ENCODE measurements around the gene SHC3.

Gene SHC3

DNA sequence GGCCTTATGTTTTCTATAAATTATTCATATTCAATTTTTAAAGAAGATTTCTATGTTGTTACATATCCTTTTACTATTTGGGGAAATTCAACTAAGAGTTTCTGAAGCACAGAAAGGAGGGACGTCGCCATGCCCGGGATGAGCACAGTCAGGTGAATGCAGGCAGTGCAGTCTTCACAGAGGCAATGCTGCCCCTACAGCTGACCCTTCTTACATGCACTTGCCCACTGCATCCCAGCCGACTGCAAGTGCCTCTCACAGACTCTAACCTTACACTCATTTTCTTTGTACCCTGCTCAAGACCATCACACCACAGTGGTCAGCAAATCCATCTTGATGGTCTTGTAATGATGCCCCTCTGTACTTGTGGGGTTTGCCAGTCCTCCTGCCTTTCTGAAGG, 73.8 kb downstream of the SHC3 start:
- DNase-seq: no peak

GRCh38 chr9:89097219-89097618, 81.4 kb downstream of the SHC3 start:
- DNase-seq: no peak

DNA sequence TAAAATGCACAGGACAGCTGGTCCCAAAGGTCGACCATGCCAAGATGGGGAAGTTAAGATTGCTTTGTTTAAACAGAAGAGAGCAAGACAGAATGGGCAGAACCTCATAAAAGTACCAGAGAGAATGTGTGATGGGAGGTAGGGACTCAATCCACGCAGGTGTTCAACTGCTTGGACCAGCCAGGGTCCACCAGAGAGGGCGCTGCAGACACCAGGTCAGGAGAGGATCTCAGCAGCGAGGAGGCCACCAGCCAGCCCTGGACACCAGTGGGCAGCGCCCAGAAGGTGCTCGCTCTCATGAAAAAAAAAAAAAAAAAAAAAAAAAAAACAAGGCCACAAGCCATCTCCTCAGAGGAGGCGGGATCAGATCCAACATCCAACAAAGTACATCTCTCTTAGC, 81.8 kb downstream of the SHC3 start:
- no peak for DNase-seq

DNA sequence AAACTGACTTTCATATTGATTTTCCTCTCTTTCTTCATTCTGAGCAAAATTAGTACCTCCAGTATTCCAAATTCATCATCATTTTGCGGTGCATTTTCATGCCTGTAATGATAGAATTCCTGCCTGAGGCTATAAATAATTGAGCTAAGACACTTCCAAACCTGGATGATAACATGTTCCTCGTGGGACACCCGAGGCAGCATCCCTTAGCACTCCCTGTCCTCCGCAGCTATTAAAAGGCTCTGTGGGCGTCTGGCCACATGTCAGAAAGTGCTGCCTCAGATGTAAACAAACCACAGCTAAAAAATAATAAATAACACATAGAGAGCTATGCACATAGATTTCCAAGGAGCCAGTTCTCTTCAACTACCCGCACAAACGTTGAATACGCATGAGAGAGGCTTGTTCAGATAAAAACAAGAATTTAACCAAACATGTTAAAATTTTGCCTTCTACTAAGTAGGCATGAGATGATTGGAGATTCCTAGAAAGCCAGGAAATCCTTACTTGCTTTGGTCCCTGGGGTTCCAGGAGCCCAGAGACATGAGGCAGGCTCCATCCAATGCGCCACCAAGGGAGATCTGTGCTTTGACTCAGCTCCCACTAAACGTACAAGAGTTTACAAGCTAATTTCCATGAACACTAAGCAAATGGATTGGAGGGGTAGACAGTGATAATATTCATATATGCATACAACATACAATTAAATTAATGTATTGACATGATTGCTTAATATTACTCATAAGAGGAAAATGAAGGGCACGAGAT, 82.7 kb downstream of the SHC3 start:
- DNase-seq: no peak

DNA sequence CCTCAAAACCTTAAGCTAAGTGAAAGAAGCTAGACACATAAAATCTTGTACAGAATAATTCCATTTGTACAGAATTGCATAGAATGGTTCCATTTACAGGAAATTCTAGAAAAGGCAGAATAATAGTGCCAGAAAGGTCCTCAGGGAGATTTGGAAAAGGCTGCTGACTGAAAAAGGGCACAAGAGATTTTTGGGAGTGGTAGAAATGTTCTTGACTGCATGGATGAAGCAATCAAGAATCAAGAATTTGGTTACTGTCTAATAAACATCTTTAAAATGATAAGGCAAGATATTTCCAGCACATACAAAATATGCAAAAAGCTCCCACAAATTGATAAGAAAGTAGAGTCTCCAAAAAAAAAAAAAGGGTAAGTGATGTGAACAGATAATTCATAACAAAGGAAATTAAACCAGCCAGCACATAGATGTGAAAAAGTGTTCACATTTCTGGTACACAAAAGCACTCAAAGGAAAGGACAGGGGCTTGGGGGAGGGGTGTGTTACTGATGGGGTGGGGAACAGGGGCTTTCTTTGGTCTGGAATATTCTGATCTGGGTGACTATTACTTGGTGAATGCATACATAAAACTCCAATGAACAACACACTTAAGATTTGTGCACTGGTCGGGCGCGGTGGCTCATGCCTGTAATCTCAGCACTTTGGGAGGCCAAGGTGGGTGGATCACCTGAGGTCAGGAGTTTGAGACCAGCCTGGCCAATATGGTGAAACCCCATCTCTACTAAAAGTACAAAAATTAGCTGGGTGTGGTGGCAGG, 85.2 kb downstream of the SHC3 start:
- no peak for DNase-seq

DNA sequence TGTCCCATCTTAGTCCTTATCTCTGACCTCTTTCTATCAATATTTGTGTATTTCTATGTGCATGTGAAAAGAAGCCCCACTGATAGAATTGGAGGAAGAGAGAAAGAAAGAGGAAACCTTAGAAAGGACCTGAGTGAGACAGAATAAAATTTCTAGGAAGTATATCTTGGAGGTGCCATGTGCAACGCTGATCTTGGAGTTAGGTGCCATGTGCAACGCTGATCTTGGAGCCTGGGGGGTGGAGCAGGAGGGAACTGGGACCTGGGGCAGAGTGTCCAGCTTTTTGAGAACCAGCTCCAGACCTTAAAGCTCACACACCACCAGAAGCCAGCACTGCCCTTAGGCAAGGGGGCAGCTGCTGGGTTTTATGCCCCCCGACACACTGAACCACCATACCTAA, 89.4 kb downstream of the SHC3 start:
- DNase-seq: no peak

DNA sequence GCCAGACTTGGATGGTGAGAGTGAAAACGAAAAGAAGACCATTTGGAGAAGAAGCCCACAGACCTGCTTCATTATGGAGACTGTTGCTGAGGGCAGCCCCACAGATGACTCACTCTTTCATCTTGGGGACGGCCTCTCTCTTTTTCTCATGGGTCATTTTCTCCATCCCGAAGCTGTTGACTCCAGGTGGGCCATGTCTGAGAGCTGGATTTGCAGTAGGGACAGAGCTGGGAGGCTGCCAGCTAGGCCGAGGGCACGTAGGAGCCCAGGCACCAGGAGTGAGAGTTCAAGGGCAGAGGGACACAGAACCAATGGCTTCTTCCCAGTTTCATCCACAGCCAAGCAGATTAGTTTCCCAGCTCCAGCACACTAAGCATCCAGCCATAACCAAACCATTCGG, 95.0 kb downstream of the SHC3 start:
- no peak for DNase-seq

- no peak for DNase-seq
Observed at GRCh38 chr9:89080193-89080592, 98.4 kb downstream of the SHC3 start.

DNA sequence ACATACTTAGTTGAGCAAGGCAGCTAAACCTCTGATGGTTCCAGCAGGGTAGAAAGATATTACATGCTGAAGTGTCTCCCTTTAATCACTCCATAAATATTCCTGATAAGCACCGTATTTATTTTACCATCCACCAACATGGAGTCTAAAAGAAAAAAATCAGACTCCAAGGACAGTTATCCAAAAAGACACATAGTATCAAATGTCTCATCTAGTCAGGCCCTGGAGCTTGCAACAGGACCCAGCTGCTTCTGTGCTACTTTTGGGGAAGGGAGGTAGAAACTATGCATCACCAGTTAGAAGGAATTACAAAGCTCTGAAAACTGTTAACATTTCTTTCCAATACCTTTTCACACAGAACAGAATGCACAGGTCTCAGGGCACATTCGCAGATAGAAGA, 99.2 kb downstream of the SHC3 start:
- no peak for DNase-seq

- DNase-seq: no peak
Observed at GRCh38 chr9:89078860-89079259, 99.8 kb downstream of the SHC3 start.

GRCh38 chr9:89078421-89078820, 100.2 kb downstream of the SHC3 start:
- no peak for DNase-seq

- DNase-seq: no peak
Observed at GRCh38 chr9:89077519-89077918, 101.1 kb downstream of the SHC3 start.

DNA sequence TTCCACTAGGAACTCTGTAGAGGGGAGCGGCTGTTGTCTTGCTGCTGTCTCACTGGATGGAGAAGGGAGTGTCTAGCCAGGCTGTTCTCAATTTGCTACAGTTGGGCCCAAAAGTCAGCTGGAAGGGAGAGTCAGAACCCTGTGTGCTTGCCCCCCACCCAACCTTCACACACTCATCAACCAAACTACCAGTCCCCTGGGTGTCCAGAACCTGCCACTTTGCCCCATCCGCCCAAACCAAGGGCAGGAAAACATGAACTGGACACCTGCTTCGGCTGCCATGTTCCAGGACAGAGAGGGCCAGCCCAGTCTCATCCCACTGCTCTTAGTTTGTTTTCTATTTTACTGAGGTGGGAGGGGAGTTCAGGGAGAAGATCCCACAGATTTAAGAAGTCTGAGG, 105.2 kb downstream of the SHC3 start:
- DNase-seq: no peak

GRCh38 chr9:89071591-89071990, 107.0 kb downstream of the SHC3 start:
- DNase-seq: no peak

DNA sequence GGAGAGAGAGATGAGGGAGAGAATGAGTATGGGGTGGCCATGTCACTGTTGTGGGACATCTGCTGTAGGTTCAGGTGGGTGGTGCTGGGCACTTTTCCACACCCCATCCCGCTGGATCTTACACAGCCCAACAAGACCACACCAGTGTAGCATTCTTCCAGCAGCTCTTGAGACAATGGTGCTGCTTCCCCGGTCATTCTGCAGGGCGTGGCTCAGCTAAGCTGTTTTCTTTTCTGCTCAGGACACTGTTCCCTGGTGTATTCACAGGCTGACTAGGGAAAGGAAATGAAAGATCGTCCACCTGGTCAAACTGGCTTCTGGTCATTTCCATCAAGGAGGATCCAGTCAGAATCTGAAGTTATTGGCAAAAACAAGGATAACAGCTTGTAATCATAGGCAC, 111.8 kb downstream of the SHC3 start:
- no peak for DNase-seq

- no peak for DNase-seq
Observed at GRCh38 chr9:89065921-89066320, 112.7 kb downstream of the SHC3 start.

GRCh38 chr9:89060790-89061189, 117.8 kb downstream of the SHC3 start:
- DNase-seq: no peak

- DNase-seq: no peak
Observed at GRCh38 chr9:89059925-89060506, 118.6 kb downstream of the SHC3 start.

GRCh38 chr9:89058906-89059305, 119.7 kb downstream of the SHC3 start:
- DNase-seq: no peak

DNA sequence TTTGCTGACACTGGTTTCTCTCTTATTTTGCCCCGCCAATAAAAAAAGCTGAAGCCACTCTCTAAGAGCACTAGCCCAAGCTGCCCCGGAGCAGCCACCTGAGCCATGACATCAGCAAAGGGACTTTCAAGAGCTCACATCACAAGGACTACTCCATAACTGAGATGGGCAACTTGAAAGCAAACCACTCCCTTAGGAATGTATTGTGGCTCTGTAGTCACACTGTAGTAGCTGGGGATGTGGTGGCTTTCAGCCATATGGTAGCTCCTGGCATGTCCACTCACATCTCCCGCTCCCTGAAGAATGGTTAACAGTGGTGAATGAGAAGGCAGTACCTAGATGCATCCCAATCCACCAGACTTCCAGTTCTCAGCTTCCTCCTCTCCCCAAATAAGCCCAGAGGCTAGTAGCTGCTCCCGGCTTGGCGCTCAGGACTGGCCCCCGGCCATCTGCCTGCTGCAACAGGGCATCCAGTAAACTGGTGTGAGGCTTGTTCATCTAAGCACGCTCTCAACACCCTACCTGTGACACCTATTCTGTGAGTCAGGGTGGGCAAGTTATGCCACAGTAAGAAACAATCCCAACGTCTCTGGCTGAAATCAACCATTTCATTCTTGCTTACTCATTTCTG, 123.6 kb downstream of the SHC3 start:
- DNase-seq: no peak

DNA sequence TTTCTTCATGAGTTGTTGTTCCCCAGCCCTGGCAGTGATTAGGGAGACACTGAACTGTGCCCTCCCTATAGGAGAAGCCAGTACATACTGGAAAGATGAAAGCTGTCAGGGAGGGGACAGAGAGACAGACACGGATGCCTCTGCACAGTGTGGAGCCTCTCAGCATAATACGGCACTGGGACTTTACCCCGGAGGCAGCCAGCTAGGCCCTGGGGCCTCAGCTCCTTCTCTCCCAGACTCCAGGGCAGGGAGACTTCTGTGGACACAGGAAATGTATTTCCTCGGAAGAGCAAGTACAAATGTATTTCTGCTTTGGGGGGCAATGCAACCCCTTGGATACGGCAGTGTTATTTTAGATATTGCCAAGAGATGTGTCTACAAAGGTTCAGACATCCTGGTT, 125.3 kb downstream of the SHC3 start:
- DNase-seq: no peak

GRCh38 chr9:89052470-89053097, 126.0 kb downstream of the SHC3 start:
- DNase-seq: no peak

GRCh38 chr9:89051421-89052025, 127.1 kb downstream of the SHC3 start:
- DNase-seq: no peak
